Spleen (tissue), 11 donors: Measurements from ENCODE around the gene AGFG1. TPM values are rescaled to one million over a fixed set of nuclear protein-coding genes. Genes with fewer than 3 reads are reported as not detected.

Source experiments
- DNase-seq: peaks from one replicate; pipeline ENCODE4 v3.0.0-alpha.2; 2020
- H3K27ac ChIP-seq, 8 donors: fragments of 200-600 bp; sonication (generic) in 7 of 8; 1 replicate in 4 of 8; 2 replicates in 4 of 8; pipeline versions ENCODE4 v1.5.0 to v1.8.0; 2016 to 2021; ENCODE audit warnings: inconsistent platforms in 4 of 8, mild to moderate bottlenecking in 4 of 8, moderate library complexity in 1 of 8
- H3K27me3 ChIP-seq, 7 donors: fragments of 200-600 bp; sonication (generic) in 6 of 7; replicated peaks in 1 of 7; 1 replicate in 4 of 7; 2 replicates in 3 of 7; pipeline versions ENCODE4 v1.5.0 to v1.8.0; 2016 to 2021; ENCODE audit warnings: inconsistent platforms in 3 of 7, mild to moderate bottlenecking in 1 of 7
- H3K36me3 ChIP-seq, 6 donors: fragments of 200-600 bp; sonication (generic) in 5 of 6; 1 replicate in 4 of 6; 2 replicates in 2 of 6; pipeline versions ENCODE4 v1.5.0 to v1.8.0; 2016 to 2021; ENCODE audit warnings: inconsistent platforms in 2 of 6
- H3K4me1 ChIP-seq, 6 donors: fragments of 200-600 bp; sonication (generic) in 5 of 6; 1 replicate in 3 of 6; 2 replicates in 3 of 6; pipeline versions ENCODE4 v1.5.0 to v1.8.0; 2016 to 2021; ENCODE audit warnings: inconsistent platforms in 3 of 6
- H3K4me3 ChIP-seq, 8 donors: fragments of 200-600 bp; sonication (generic) in 7 of 8; 1 replicate in 4 of 8; 2 replicates in 4 of 8; pipeline versions ENCODE4 v1.5.0 to v1.8.0; 2016 to 2021; ENCODE audit warnings: inconsistent platforms in 4 of 8, mild to moderate bottlenecking in 4 of 8, moderate library complexity in 2 of 8
- H3K9me3 ChIP-seq, 8 donors: fragments of 200-600 bp; sonication (generic) in 7 of 8; 1 replicate in 4 of 8; 2 replicates in 4 of 8; pipeline versions ENCODE4 v1.5.0 to v1.8.0; 2016 to 2021; ENCODE audit warnings: inconsistent platforms in 4 of 8
- POLR2A ChIP-seq, 3 donors: fragments of 450-650 bp; IDR thresholded peaks; one replicate each; pipeline ENCODE4 v1.5.1; 2017; ENCODE audit warnings: antibody characterized with exemption in 3 of 3, mild to moderate bottlenecking in 1 of 3
- POLR2AphosphoS5 ChIP-seq, 3 donors: sonication (generic); formaldehyde crosslinking; IDR thresholded peaks; one replicate each; pipeline ENCODE4 v1.5.1; 2017; ENCODE audit warnings: antibody characterized with exemption in 3 of 3
- WGBS, 5 donors: extraction: QIAGEN DNeasy Blood & Tissue Kit in 3 of 5; methylation state at CpG; one replicate each; pipeline versions ENCODE4 v1.1.5 to v1.1.7; 2013 to 2018; 5-methylcytosine and 5-hydroxymethylcytosine counted together
- intact Hi-C: fragments of 100-400 bp; cut with DNase I; formaldehyde crosslinking; loops from one replicate; pipeline ENCODE4 v1.15.0; 2023; ENCODE audit warnings: low total_unique reads
- polyA plus RNA-seq, 3 donors: library from polyadenylated mRNA; stranded (reverse); fragments of 200-250 nt; gene quantifications; one replicate each; pipeline ENCODE4 v1.2.1, GENCODE V29; 2013
- total RNA-seq, 7 donors: library from RNA; depleted of rRNA in 3 of 7; stranded (reverse); fragments of >200 nt in 3 of 7; fragmentation: NEBNext Ultra II Directional in 4 of 7; extraction: Animal tissue kit (Norgen Biotek cat#: 25700) in 4 of 7; gene quantifications; one replicate each; pipeline versions ENCODE4 v1.1.0 to v1.2.1, GENCODE V29; 2016 to 2021
- TF ChIP-seq, protein P1 (sequence below), 11 experiments: fragments of 200-600 bp in 7 of 11; fragments of 450-650 bp in 4 of 11; sonication (generic) in 4 of 11; IDR thresholded peaks in 8 of 11; conservative IDR thresholded peaks in 3 of 11; 1 replicate in 7 of 11; 2 replicates in 4 of 11; pipeline versions ENCODE4 v1.4.0 to v1.8.0; 2016 to 2021; ENCODE audit warnings: antibody characterized with exemption in 11 of 11, inconsistent platforms in 4 of 11, mild to moderate bottlenecking in 1 of 11
- donor health status: healthy with polysubstance abuse.
- donor health status: DM: no; HTN: no; CAD: no; lungs with moderate emphysema.
- donor health status: DM: no; HTN: no; CAD: no.
- donor health status: Bipolar disorder and iron deficiency.
- donor health status: healthy.
- donor health status: DM: no; HTN: no; CAD: no.
- donor health status: DM: yes; HTN: yes; CAD: no.

Gene AGFG1
- total and polyA plus RNA-seq, 10 donors = 23.6 to 111 (median 79.1) TPM

DNA sequence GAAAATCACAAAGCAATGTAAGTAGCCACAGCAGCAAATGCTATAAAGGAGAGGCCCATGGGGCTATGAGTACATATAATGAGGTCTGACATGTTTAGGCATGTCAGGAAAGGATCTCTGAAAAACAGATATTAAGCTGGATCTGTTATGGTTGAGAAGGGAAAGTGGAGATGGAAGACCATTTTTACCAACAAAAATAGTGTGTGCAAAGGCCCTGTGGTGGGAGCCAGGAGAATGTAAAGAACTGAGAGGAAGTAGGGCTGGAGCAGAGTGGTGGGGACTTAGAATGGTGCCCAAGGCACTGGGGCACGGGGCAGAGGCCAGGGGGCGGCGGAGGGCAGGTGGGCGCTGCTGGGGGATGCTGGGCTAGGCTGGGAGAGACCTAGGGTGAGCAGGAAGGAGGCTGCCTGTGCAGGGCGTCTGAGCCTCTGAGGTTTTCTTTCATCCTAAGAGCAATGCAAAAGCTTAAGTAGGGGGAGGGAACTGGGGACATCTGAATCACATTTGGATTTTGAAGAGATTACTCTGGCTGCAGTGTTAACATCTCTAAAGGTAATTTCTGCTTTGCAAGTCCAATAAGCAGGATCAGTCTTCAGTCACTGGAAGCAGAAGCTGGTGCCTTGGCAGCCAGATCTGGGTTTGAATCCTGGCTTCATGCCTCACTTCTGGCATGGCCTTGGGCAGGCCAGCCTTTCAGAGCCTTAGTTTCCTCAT is 4.9 kb upstream of the AGFG1 start:
- peaks cover 0 to 4% (median 0%) of the 10 kb centered on the region in 6 donors for H3K36me3 ChIP-seq
- peaks cover 4 to 39% (median 18%) of the 10 kb centered on the region in 6 donors for H3K4me1 ChIP-seq
- TF ChIP-seq POLR2AphosphoS5 (IDR thresholded peaks at IDR 0.05) (no peak), POLR2A (IDR thresholded peaks at IDR 0.05) (no peak)
- TF ChIP-seq, protein P1, sequence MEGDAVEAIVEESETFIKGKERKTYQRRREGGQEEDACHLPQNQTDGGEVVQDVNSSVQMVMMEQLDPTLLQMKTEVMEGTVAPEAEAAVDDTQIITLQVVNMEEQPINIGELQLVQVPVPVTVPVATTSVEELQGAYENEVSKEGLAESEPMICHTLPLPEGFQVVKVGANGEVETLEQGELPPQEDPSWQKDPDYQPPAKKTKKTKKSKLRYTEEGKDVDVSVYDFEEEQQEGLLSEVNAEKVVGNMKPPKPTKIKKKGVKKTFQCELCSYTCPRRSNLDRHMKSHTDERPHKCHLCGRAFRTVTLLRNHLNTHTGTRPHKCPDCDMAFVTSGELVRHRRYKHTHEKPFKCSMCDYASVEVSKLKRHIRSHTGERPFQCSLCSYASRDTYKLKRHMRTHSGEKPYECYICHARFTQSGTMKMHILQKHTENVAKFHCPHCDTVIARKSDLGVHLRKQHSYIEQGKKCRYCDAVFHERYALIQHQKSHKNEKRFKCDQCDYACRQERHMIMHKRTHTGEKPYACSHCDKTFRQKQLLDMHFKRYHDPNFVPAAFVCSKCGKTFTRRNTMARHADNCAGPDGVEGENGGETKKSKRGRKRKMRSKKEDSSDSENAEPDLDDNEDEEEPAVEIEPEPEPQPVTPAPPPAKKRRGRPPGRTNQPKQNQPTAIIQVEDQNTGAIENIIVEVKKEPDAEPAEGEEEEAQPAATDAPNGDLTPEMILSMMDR (IDR thresholded peaks at IDR 0.05 in 8 of 11, conservative IDR thresholded peaks at IDR 0.05 in 3 of 11) = no peak
- no peak for DNase-seq
- H3K9me3 ChIP-seq = no peaks in the 10 kb centered on the region
- intact Hi-C loops = no loop called here
- 74 to 92% (median 86%) methylated on average over 5 of the region's 5 CpGs for WGBS, 5 donors
- no peak overlapping the region for H3K27ac ChIP-seq
- H3K27me3 ChIP-seq = no peaks in the 10 kb centered on the region
- H3K4me3 ChIP-seq = no peak overlapping the region

DNA sequence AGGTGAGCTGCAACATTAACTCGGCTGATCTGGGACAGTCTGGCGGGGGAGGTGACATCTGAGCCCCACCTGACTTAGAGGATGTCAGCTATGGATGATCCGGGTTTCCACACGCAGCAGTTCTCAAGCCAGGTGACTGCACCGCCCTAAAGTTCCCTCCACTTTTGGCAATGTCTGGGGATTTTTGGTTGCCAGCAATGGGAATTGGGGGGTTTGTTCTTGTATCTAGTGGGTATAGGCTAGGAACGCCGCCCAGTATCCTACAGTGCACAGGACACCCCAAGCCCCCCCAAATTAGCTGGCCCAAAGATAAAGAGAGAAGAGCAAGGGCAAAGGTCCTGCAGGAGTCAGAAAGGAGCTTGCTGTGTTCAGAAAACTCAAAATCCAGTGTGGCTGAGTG is 544 bp upstream of the AGFG1 start:
- H3K36me3 ChIP-seq = no peaks in the 10 kb centered on the region
- peaks cover 24 to 43% (median 32%) of the 10 kb centered on the region in 6 donors for H3K4me1 ChIP-seq
- TF ChIP-seq POLR2AphosphoS5 (IDR thresholded peaks at IDR 0.05) (no peak), POLR2A (IDR thresholded peaks at IDR 0.05) (no peak)
- TF ChIP-seq, protein P1 (IDR thresholded peaks at IDR 0.05 in 8 of 11, conservative IDR thresholded peaks at IDR 0.05 in 3 of 11) = no peak
- peak overlapping the region in 2 of 8 donors; percentile 96 to 97 for H3K27ac ChIP-seq
- WGBS, 5 donors = 92 to 96% (median 94%) methylated on average over 7 of the region's 7 CpGs
- no peak for DNase-seq
- no peaks in the 10 kb centered on the region for H3K27me3 ChIP-seq
- intact Hi-C loops = loop anchor here (10.0 kb wide), 1 partner anchor 293 kb away; no protein-coding TSS in a partner anchor
- H3K4me3 ChIP-seq = peak overlapping the region in 2 of 8 donors; percentile 88 to 98
- no peaks in the 10 kb centered on the region for H3K9me3 ChIP-seq

DNA sequence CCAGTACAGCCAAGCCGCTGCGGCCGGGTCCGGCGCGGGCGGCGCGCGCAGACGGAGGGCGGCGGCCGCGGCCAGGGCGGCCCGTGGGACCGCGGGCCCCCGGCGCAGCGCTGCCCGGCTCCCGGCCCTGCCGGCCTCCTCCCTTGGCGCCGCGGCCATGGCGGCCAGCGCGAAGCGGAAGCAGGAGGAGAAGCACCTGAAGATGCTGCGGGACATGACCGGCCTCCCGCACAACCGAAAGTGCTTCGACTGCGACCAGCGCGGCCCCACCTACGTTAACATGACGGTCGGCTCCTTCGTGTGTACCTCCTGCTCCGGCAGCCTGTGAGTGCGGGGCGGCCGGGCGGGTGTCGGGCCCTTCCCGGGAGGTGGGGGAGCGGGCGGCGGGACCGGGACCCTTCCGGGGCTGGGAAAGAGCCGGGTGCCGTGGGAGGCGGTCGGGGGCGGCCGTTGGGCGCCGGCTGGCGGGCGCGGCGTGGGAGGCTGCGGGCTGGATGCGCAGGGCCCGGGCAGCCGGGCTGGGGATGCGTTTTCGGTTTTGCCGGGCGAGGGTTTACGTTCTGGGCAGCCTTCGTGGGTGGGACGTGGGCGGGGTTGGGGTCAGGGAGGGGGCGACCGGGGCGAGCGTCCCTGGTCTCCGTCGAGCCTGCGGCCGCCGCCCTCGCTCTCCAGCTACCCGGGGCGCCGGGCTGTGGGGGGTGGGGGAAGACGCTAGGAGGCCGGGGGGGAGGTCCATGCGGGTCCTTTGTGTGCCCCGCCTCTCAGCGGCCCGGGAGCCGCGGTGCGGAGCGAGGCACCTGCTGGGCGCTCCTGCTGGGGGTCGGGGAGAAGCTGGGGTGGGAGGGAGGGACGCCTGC is 537 bp downstream of the AGFG1 start:
- intact Hi-C loops = loop anchor here (10.0 kb wide), 1 partner anchor 292 kb away; no protein-coding TSS in a partner anchor

More for the DNA sequence above, 537 bp downstream of the AGFG1 start:
- Histone ChIP-seq H3K36me3 (no peaks in the 10 kb centered on the region), H3K27ac (peak overlapping the region; percentile 78 to 97 (median 92)), H3K4me1 (peaks cover 24 to 54% (median 36%) of the 10 kb centered on the region in 6 donors), H3K27me3 (no peaks in the 10 kb centered on the region), H3K4me3 (peak overlapping the region; percentile 59 to 98 (median 90)), H3K9me3 (no peaks in the 10 kb centered on the region)
- 0 to 1% (median 0%) methylated on average over 41 to 106 of the region's 106 CpGs for WGBS, 5 donors
- TF ChIP-seq, protein P1 (IDR thresholded peaks at IDR 0.05 in 8 of 11, conservative IDR thresholded peaks at IDR 0.05 in 3 of 11) = peak in 1 of 11 experiments; percentile 17
- TF ChIP-seq POLR2AphosphoS5 (IDR thresholded peaks at IDR 0.05) (peak in 1 of 3 donors; percentile 18), POLR2A (IDR thresholded peaks at IDR 0.05) (no peak)
- peak; percentile 91 for DNase-seq
